Stimulated activated CD4-positive, alpha-beta T cell treated with anti-CD3 and anti-CD28 coated beads, Interleukin-12 subunit alpha, Interleukin-12 subunit beta, amount 100 ng/mL, for 48 hours (primary cell): ENCODE data around the gene E2F4.

Experiments used
- DNase-seq, 3 donors: peaks; one replicate each; pipeline ENCODE4 v3.0.0-alpha.2; 2020; ENCODE audit warnings: low read depth in 2 of 3, low spot score in 1 of 3

The E2F4 gene

DNA sequence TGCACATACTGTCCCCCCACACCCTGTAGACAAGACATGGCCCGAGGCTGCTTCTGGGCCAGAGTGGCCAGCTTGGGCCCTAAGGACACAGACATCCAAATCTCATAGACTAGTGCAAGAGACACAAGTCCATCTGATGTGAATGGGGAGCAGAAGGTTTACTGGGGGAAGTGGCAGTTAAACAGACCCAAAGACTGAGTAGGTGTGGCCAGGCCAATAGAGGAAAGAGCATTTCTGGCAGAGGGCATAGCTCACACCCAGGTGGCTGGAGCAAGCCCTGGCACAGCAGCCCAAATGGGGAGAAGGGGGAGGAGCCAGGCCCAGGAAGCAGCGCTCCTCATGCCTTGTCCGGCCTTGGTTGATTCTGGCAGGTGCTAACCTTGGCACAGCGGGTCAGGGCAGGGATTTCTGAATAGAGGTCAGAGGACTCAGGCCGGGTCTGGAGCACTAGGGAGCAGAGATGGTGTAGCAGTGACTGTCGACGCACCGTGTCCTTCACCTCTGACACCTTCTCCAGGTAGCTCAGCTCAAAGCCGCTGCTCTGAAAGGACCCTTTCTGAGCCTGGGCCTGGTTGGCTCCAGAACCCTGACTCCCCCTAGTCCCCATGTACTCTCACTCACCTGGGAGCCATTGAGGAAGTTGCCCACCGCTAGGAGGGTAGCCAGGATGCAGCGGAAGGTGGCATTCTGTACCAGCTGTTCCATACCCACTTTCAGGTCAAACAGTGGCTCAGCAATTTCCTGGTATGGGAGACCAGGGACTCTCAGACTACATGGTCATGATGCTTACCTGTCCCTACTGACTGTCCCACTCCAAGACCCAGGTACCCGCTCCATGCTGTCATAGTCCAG lies 39.1 kb downstream of the E2F4 start:
- no peak for DNase-seq

DNA sequence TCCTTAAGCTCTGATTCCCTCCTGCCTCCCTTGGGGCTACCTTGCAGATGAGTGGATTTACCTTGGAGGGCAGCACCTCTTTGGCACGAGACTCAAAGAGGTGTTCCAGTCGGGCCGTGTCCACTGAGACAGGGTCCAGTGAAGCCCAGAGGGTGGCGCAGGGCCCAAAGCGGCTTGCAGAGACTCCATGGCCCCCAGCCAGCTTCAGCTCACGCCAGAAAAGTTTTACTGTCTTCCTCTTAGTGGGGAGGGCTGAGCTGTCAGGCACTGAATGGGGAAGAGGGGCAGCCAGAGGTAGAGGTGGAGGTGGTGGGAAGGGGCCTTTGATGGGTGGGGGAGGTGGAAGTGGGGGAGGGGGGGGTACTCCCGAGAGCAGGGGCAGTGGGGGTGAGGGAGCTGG lies 41.6 kb downstream of the E2F4 start:
- DNase-seq = no peak

DNA sequence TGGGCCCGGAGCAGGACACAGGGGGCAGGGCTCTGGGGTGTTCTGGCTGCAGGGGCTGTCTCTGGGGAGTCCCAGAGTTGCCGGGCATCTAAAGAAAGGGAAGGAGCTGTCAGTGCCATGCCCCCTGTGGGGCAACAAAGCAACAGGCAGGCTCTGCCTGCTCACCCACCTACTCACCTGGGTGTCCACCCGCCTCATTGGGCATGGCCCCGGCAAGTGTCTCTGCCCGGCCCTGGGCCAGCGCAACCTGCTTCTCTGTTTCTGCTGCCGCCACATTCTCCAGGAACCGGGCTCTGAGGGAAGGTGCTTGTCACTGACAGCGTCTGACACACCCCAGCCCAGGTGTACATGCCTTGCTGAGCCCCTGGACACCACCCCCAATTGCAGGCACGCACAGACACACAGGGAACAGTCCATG lies 42.2 kb downstream of the E2F4 start:
- no peak for DNase-seq

DNA sequence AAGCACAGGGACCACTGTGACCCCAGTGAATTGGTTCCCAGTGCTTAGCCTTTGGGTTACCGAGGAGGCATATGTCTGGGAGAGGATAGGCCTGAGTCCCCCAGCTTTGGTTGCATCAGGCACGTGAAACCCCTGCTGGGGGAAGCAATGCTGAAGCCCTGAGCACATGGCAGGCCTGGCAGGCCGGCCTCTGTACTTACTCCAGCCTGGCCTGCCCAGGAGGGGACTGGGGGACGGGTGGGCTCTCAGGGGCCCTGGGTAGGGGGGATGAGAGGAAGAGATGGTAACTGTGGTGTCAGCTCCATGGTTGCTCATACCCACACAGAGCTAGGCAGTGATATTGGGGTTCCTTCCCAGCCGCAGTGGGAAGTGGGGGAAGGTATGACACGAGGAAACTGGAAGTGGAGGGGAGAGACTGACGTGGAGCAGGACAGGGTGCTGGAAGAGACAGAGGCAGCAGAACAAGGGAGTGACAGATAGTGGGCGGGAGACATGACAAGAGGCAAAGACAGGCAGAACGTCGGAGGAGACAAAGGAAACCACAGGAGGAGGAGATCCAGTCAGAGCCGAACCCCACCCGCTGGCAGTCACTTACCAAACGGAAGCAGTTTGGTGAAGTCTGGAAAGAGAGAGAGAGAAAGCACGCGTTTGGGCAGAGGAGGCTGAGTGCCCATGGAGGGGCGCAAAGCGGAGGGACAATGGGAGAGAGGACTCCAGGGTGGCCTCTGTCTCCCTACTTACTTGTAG lies 44.0 kb downstream of the E2F4 start:
- no peak for DNase-seq

DNA sequence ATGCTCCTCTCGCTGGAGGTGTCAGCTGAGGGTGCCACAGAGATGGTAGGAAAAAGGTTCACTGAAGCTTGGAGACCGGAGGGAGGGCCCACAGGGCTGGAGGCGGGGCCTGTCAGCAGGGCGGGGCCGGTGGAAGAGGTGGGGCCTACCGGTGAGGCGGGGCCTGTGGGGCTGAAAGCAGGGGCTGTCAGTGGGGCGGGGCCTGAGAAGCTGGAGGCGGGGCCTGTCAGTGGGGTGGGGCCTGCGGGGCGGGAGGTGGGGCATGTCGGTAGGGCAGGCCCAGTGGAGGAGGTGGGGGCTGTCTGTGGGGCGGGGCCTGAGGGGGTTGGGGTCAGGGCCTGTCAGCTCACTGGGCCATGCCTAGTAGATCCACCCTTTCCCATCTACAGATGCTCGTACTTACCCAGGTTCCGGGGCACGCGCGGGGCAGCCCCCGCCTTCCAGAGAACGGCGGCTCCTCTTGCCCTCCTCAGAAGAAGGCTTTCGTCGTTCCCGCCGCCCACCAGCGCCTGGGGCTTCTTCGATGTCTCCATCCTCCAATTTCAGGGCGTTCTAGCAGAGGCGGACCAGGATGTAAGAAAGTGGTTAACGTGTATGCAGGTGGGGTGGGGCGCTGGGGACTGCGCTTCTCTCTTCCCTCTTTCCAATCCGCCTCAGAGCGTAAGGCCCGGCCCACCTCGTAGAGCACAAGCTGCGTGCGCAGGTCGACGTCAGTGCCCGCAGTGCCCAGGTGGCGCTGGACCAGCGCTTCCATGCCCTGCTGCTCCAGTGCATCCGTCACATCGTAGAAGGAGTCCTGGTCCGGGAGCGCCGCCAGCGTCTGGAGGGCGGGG lies 44.8 kb downstream of the E2F4 start:
- peak; percentile 78 to 89 (median 79) for DNase-seq

DNA sequence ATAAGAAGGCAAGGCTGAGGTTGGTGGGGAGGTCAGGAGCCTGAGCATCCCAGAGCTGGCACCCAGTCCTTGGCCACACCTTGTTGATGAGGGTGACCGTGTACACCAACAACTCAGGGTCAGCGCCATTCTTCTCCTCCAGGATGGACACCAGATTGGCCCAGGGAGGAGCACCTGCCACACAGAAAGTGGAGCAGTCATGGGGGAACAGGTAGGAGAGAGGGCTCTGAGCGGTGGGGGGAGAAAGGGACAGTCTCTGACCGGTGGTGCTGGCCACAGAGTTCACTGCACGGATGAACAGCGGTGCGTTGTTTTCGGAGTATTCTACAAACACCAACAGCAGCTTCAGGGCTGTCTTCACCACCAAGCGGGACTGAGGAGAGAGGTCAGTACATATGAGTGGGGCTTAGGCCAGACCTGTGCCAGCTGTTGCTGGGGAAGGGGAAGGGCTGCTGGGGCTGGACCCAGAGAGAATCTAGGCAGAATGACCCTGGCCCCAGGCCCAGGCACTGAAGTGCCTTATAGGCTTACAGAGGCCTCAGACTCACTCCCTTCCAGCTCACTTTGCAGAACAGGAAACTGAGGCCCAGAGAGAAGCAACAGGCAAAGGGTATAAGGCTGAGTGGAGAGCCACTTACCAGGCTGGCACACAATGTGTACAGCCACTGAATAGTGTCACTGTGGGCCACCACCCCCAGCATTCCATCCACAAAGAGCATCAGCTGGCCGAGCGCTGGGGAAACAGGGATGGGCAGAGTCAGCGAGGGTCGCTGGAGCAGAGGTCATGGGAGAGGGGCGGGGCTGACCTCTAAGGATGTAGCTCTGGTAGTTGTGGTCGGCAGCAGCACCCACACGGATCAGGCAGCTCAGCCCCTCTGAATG lies 45.7 kb downstream of the E2F4 start:
- DNase-seq = no peak

DNA sequence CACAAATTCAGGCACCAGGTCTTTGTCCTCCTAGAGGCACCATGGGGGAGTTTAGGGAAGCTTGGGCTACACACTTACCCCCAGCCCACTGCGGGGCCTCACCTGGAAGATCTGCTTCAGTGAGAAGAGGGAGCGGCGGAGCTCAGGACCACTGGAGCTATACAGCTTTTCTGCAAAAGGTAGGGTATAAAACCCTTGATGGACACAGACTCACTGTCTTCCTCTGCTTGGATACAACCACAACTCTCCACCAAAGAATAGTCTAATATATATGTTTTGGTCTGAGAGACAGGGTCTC lies 46.3 kb downstream of the E2F4 start:
- no peak for DNase-seq

DNA sequence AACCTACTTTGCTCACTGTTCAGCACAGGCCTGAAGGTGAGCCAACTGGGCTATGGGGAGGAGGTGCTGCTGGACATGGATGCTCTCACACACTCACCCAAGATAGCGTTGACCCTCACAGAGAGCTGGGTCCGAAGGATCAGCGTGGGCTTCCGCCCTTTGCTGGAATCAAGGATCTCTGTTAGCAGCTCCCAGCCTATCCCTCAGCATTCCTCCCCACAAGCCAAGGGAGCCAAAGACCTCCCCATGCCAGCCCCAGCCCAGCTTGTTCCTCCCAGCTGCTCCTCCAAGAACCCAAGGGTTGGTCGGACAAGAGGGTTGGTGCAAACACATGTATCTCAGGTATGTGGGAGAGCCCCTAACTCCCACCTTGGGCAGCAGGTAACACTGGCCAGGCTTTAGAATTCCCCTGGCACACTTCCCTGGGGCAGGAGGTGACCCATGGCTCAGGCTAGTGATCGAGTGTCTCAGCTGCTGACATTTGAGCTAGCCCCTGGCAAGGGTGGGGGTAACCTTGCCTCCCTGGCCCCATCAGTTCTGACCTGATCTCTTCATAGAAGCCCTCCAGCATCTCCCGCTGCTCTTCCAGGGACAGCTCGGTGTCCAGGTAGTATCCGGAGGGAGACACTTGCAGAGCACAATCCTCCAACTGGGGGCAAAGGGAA lies 47.0 kb downstream of the E2F4 start:
- DNase-seq = no peak

DNA sequence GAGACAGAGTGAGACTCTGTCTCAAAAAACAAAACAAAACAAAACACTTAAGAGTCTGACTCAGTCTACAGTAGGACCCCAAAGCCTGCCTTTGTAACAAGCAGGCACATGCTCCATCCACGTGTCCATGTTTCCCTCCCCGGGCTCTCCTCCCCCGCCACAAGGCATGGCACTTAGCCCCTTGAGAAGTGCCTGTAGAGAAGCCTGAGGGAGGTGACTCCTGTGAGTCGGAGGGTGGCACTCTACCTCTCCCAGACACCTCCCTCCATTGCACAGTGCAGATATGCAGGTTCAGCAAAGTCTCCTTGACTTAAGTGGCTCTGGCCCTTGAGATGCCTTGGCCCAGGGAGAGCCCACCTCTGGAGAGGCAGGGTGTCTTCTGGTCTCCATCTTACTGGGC lies 48.6 kb downstream of the E2F4 start:
- no peak for DNase-seq

DNA sequence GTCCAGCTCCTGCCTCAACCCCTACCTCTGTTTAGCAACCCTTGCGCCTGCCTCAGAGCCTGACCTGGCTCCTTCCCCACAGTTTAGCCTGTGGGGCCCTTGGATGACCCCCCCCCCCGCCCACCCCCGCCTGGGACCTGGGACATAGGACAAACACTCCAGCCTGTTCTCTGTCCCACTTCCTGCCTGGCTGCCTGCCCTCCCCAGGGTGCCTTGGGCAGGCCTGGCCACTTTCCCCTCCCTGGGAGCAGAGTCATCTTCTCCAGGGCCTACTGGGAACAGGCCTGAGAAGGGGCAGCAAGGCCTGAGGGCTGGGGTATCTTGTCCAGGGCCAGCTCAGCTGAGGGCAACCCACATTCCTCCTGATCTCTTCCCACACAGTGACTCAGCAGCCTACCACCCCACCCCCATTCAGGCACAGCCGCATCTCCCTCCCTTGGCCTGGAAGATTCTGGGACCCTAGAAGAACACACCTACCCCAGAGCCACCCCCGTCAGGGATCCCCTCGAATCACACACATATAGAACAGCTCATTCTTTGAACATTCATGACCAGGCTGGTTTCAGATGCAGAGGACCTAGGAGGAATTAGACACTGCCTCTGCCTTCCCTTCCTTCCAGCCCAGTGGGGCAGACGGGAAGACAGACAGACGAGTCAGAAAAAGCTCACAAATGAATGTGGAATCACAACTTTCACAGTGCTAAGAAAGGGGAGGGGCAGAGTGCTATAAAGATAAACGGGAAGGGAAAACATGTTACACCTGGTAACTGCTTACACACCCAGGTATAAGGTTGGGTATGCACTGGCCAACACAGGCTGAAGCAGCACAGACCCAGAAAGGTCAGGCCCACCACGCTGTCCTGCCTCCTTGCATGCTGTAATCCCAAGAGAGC lies 49.3 kb downstream of the E2F4 start:
- DNase-seq = no peak

DNA sequence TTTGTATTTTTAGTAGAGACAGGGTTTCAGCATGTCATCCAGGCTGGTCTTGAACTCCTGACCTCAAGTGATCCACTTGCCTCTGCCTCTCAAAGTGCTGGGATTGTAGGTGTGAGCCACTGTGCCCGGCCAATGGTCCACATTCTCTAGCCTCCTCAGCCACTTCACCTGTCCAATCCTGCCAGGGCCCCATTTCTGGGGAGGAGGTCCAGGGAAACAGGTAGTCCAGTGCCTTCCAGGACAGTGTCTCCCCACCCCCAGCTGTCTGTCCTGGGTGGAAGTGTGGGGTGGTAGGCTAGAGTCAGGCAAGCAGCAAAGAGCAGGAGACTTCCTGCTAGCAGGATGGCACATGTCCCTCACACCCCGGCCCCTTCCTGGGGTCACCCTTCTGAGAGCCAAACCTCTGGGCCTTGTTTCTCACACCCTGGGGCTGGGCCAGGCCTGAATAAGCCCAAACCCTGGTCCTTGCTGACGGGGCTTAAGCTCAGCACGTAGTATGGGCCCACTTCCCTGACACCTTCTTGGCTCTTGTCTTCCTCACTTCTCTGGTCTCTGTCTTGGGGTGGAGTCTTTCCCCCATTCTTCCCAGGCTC lies 50.3 kb downstream of the E2F4 start:
- no peak for DNase-seq

DNA sequence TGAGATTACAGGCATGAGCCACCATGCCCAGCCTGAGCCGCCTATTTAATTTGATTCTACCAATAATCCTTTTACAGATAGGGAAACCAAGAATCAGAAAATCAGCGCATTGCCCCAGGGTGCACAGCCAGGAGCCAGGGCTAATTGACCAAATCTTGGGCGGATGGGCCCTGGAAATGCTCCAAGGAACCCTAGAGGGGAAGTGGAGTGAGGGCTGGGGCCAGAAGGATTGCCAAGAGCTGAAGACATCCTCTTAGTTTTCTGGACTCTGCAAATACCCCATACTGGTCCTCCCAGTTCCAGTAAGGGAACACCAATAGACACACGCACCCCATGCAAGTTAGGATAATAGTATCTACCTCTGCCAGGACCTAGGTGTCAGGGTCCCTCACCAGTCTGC lies 51.5 kb downstream of the E2F4 start:
- DNase-seq = no peak

DNA sequence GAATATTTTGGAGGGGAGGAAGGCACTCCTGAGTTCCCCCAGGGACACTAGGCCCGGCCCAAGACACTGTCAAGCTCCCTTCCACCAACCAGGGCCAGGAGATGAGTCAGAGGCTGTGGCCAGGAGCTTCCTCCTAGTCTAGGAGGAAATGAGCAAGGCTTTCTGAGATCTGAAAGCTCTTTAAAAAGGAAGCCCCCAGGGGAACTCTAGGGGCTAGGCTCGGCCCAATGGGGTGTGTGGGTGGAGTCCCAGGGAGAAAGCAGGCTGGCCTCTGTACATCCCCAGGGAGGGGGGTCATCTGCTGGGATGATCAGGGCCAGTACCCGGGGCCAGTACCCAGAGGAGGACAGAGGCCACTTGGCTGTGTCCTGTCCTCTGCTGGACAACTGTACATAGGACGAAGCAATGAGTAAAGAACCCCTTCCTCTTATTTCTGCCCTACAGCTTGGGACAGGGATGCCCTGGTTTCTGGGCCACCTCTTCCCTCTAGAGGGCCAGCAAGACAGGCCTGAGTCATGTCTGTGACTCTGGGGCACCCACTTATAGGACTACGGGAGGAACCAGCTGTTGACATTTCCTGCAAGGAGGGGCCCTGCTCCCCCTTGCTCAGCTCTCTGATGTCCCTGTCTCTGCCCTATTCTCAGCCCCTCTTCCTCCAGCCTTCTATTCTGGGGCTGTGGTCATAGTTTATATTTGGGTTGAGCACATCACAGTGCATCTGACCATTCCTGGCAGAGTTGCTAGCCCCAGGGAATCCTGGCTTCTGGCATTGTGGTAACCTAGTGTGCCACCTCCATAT lies 52.6 kb downstream of the E2F4 start:
- peak; percentile 68 to 76 (median 71) for DNase-seq

DNA sequence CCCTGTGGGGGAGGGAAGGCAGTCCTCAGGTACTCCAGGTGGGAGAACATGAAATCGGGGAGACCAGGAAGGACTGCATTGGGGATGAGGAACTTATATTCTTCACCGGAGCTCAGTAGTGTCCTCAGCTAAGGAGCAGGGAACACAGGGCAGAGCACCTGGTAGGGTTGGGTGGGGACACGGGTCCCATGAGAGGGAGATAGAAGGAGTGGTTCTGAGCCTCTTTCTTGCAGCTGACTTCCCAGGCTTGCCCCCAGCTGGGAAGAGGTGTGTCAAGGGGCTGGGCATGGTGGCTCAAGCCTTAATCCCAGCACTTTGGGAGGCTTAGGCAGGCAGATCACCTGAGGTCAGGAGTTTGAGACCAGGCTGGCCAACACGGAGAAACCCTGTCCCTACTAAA lies 53.2 kb downstream of the E2F4 start:
- DNase-seq = no peak

DNA sequence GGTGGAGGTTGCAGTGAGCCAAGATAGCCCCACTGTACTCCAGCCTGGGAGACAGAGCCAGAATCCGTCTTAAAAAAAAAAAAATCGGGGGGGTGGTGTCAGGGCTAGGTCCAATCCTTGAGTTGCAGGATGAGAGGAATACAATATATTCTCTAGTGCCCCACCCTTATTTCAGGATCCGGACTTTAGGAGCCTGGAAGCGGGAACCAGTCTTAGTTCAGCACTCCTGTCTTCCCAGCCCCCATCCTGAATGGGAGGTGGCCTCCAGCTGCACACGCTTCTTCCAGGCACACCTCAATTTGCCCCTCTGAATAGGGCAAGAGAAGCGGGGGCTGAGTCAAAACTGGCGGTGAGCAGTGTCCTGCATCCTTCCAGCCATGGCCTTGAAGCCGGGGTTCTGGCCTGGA lies 53.7 kb downstream of the E2F4 start:
- DNase-seq = no peak

DNA sequence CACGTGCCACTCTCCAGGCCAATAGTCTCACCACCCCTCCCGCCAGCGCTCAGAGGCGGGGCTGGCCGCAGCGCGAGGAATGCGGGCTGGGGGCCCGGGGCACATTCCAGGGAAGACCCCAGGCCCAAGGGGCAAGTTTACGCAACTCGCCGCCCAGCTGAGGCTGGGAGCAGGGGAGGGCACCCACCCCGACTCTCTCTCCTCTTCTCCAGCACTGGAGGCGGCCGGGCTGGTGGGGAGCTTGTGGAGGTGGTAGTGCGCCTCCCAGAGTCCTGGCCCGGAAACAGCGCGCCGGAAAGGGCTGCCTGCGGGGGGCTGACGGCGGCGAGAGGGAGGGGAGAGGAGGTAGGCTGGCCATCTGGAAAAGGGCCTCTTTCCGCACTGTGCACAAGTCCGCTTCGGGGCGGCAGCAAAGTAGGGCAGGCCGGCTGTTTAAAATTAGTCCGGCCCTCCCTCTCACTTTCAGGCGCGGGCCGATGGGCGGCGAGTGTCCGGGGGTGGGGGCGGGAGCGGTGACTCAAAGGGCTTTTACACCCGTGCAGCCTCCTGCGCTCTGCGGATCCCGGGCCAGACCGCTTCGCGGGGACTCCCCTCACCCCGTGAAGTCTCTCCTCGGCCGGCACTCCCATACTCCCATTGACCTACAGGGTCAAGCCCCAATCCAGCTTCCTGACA lies 54.3 kb downstream of the E2F4 start:
- peak in 1 of 3 donors; percentile 36 for DNase-seq

DNA sequence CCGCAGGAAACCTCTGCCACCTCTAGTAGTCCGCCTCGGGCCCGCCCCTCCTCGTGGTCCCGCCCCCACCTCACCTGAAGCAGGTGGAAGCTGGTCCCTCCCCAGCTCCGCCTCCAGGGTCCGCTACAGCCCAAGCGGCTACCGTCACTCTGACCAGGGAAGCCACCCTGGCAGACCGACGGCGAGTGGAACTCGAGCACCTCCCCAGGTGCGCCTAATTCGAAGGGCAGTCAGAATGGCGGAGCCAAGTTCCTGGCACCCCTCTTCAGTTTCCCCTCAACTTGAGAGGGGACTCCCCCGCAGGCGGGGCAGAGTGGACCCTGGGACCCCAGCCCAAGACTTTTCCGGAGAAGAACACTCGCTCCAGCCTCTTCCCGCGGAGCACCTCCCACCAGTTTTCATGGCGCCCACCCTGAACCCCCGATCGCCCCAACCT lies 54.8 kb downstream of the E2F4 start:
- no peak for DNase-seq
